H1 (cell line): ENCODE results near the gene SLC26A11. TPM values are rescaled to one million over a fixed set of nuclear protein-coding genes. Genes with fewer than 3 reads are reported as not detected.

Experiments
- EZH2 ChIP-seq: fragments of 200-600 bp; sonication (generic); IDR thresholded peaks from 2 replicates; pipeline ENCODE4 v1.7.1; 2012; ENCODE audit warnings: low read depth, mild to moderate bottlenecking, moderate library complexity, low read length, inconsistent platforms; ENCODE audit not compliant: severe bottlenecking
- JUN ChIP-seq: IDR thresholded peaks from 2 replicates; pipeline ENCODE4 v1.6.1; 2011; ENCODE audit warnings: low read depth, mild to moderate bottlenecking, improper control_type of control experiment, low read length
- RXRA ChIP-seq: IDR thresholded peaks from 2 replicates; pipeline ENCODE4 v1.6.1; 2011; ENCODE audit warnings: low read depth, mild to moderate bottlenecking, low read length, moderate library complexity; ENCODE audit not compliant: insufficient read depth
- TEAD4 ChIP-seq: IDR thresholded peaks from 2 replicates; pipeline ENCODE4 v1.6.1; 2012; ENCODE audit warnings: low read depth, low read length, inconsistent platforms, mixed read lengths
- polyA plus RNA-seq, 7 experiments: library from polyadenylated mRNA; depleted of rRNA in 3 of 7; stranded (reverse) in 5 of 7; unstranded in 2 of 7; fragments of >200 nt in 5 of 7; fragments of 200-250 nt in 2 of 7; gene quantifications; 1 replicate in 5 of 7; 2 replicates in 1 of 7; 4 replicates in 1 of 7; pipeline versions ENCODE4 v1.2.1 to v1.2.3, GENCODE V29; 2011 to 2013; ENCODE audit warnings: missing spikeins in 2 of 7, mixed read lengths in 2 of 7
- total RNA-seq: library from RNA; stranded (reverse); fragmentation: NEBNext Ultra II Directional; extraction: Animal tissue kit (Norgen Biotek cat#: 25700); gene quantifications from 2 replicates; pipeline ENCODE4 v1.2.1, GENCODE V29; 2021
- TF ChIP-seq, protein P1 (sequence below), 3 experiments: IDR thresholded peaks; 1 replicate in 2 of 3; 2 replicates in 1 of 3; pipeline versions ENCODE4 v1.5.1 to v1.6.1; 2011; ENCODE audit warnings: low read length in 3 of 3, mild to moderate bottlenecking in 3 of 3, inconsistent platforms in 2 of 3, low read depth in 1 of 3, moderate library complexity in 1 of 3; ENCODE audit not compliant: insufficient read depth in 1 of 3; ENCODE audit errors: control extremely low read depth in 1 of 3
- TF ChIP-seq, protein P2 (sequence below): IDR thresholded peaks from 2 replicates; pipeline ENCODE4 v1.6.1; 2012; ENCODE audit warnings: inconsistent platforms

SLC26A11 gene
- total and polyA plus RNA-seq, 2 of the 8 experiments (the other 6 are each of a cell fraction or from before 2014, with no cell fraction given): 15.5 to 25.9 TPM

DNA sequence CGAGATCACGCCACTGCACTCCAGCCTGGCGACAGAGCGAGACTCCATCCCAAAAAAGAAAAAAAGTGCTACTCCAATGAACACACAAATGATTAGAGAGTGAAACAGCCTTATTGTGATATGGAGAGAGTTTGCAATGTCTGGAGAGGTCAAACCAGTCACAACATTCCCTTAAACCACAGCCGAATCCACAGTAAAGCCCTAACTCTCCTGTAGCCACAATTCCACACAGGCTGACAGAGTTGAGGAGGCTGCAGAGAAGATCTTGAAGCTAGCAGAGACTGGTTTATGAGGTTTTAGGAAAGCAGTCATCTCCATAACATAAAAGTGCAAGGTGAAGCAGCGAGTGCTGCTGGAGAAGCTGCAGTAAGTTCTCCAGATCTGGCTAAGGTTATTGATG lies 47.2 kb downstream of the SLC26A11 start (continued):
- TF ChIP-seq, protein P1, sequence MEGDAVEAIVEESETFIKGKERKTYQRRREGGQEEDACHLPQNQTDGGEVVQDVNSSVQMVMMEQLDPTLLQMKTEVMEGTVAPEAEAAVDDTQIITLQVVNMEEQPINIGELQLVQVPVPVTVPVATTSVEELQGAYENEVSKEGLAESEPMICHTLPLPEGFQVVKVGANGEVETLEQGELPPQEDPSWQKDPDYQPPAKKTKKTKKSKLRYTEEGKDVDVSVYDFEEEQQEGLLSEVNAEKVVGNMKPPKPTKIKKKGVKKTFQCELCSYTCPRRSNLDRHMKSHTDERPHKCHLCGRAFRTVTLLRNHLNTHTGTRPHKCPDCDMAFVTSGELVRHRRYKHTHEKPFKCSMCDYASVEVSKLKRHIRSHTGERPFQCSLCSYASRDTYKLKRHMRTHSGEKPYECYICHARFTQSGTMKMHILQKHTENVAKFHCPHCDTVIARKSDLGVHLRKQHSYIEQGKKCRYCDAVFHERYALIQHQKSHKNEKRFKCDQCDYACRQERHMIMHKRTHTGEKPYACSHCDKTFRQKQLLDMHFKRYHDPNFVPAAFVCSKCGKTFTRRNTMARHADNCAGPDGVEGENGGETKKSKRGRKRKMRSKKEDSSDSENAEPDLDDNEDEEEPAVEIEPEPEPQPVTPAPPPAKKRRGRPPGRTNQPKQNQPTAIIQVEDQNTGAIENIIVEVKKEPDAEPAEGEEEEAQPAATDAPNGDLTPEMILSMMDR (IDR thresholded peaks at IDR 0.05; ENCODE audit: control extremely low read depth in 1 of 3, insufficient read depth in 1 of 3, low read depth in 1 of 3, low read length in 3 of 3): no peak
- TF ChIP-seq EZH2 (no peak), JUN (no peak), TEAD4 (no peak), RXRA (no peak)
- TF ChIP-seq, protein P2, sequence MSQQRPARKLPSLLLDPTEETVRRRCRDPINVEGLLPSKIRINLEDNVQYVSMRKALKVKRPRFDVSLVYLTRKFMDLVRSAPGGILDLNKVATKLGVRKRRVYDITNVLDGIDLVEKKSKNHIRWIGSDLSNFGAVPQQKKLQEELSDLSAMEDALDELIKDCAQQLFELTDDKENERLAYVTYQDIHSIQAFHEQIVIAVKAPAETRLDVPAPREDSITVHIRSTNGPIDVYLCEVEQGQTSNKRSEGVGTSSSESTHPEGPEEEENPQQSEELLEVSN: no peak
